ENCODE data around the gene R3HDM2.
"Not testable (repeated sequence)": the region's sequence is repeated elsewhere in the genome, so short reads cannot be mapped to it uniquely, and the experiment has no call there.

Gene R3HDM2

DNA sequence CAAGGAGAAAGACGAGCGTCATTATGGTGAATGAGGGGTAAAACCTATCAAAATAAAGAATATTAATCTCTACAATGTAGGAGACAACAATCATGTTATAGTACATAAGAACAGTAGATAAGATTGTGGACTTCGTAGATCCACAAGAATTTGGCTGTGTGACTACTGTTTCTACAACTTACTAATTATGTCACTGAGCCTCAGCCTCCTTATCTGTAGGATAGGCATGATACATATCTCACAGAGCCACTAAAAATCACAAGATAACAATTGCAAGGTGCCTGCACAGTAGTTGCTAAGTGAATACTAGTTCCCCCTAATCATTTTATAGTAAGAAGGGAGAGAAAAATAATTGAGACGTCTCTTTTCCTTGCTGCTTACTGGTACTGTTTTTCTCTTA, 101.6 kb downstream of the R3HDM2 start:
- DNase-seq (ENCODE audit: low read depth), result no peak

DNA sequence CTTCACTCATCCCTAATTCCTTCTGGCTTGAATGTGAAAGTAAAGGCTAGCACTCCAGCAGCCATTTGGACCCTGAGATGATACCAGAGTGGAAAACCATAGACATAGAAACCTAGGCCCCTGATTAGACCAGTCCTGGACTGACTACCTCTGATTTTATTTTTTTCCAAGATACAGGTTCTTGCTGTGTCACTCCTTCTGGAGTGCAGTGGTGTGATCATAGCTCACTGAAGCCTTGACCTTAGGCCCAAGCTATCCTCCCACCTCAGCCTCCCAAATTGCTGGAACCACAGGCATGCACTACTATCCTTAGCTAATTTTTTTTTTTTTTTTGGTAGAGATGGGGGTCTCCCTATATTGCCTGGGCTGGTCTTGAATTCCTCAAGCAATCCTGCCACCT, 105.4 kb downstream of the R3HDM2 start:
- no peak for DNase-seq (ENCODE audit: low read depth)

DNA sequence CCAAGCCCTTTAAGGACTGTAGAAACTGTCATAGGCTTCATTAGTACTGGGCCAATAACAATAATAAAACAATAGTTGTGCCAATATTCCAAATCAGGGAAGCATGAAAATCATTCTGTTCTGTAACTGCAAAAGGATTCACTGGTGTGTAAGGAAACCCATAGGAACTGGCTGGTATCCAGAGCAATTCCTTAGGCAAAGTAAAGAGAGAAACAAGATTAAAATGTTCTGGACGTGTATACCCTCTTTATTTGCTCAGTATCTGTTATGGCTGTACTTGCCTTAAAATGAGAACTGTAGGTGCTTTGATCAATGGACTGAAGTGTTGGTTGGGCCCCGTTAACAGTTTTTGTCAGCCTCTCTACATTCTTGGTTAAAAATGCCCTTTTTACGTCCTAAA, 107.4 kb downstream of the R3HDM2 start:
- DNase-seq (ENCODE audit: low read depth), result no peak

DNA sequence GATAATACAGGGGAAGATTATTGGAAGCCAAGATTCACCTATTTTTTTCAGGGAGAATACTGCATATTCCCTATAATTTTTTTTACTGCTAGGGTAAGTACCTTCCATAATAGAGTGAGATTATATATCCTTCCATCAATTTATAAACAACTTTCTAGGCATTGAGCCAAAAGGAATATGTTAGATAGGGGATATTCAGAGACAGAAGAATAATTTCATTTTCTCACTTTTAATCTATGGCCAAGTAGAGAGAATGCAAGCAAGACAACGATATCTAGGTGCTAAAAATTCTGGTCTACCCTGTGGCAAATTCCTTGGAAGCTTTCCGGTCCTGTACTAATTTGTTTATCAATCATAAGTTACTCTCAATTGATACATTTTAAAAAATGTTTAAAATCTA, 110.2 kb downstream of the R3HDM2 start:
- no peak for DNase-seq (ENCODE audit: low read depth)

DNA sequence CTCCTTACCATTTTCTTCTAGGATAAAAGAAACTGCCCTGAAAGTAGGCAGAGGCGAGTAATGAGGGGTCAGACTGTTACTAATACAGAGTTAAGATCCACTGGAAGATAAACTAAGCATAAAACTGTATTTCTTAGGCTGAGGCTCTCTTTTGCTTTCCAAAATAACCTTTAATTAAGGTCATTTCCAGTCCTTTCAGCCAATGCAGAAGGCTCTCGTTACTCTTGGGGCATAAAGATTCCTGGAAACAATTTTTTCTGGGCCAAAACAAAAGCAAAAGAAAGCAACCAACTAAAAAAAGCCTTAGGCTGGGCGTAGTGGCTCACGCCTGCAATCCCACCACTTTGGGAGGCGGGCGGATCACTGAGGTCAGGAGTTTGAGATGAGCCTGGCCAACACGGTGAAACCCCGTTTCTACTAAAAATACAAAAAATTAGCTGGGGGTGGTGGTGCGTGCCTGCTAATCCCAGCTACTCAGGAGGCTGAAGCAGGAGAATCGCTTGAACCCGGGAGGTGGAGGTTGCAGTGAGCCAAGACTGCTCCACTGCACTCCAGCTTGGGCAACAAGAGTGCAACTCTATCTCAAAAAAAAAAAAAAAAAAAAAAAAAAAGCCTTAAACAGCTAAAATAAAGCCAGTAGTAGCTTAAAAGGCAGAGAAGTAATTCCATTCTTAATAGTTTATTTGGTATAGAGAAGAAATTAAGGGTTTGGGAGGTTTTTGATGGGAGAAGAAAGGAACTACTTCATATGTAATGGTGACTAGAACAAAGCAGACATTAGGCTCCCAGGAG, 111.0 kb downstream of the R3HDM2 start:
- DNase-seq (ENCODE audit: low read depth), result no peak

DNA sequence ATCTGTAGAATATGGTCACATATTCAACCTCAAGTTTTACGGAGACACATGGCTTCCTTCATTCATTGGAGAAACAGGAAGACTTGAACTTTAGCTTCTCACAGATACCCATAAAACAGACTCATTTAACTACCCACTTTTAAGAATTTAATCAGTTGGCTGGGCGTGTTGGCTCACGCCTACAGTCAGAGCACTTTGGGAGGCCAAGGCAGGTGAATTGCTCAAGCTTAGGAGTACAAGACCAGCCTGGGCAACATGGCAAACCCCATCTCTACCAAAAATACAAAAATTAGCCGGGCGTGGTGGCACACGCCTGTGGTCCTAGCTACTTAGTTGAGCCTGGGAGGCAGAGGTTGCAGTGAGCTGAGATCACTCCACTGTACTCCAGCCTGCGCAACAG, 115.2 kb downstream of the R3HDM2 start:
- no peak for DNase-seq (ENCODE audit: low read depth)

DNA sequence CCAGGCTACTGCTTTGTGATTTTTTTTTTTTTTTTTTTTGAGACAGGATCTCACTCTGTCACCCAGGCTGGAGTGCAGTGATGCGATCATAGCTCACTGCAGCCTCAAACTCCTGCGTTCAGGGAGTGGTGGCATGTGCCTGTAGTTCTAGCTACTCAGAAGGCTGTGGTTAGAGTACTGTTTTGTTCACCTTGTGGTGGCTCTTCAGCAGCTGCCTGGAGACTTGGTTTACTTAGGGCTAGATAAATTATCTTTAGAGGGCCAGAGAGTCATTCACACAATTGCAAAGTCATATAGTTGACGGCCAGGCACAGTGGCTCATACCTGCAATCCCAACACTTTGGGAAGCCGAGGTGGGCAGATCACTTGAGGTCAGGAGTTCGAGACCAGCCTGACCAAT, 118.6 kb downstream of the R3HDM2 start:
- not testable (repeated sequence) for DNase-seq (ENCODE audit: low read depth)

DNA sequence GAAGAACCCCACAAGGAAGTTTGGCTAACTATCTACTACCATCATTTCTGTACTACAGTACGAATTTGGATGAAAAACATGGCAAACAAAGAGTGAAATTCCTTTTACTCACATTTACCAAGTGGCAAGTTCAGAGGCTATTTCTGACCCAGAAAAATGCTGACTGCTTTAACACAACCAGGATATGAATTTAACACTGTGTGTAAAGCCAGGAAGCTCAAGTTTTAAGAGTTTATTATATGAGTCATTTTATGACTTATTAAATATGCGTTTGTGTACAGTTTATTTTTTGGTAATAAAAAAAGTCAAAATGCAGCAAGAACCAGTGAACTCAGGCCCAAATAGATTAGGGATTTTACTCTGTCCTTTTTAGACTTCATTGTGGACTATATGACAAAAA, 121.4 kb downstream of the R3HDM2 start:
- DNase-seq (ENCODE audit: low read depth), result peak; percentile 15

DNA sequence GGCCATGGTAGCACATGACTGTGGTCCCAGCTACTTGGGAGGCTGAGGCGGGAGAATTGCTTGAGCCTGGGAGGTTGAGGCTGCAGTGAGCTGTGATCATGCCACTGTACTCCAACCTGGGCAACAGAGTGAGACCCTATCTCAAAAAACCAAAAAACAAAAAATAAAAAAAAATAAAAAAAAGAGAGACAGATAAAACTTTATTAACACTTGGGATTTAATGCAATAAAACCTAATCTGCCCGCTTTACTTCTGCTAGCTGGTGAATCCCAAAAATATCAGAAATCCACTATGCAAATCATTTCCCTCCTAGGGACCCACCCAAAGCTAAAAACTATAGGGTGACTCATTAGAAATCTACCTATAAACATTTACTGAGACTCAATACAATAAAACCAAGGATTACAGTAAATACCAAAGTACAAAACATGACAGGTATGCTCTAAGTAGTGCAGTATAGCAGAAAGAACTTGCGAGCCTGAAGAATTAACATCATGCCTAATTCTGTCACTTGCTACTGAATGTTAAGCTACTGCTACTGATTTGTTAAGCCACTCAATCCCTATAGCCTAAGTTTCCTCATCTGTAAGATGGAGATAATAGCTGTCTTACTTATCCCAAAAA, 129.8 kb downstream of the R3HDM2 start:
- DNase-seq (ENCODE audit: low read depth), result no peak

DNA sequence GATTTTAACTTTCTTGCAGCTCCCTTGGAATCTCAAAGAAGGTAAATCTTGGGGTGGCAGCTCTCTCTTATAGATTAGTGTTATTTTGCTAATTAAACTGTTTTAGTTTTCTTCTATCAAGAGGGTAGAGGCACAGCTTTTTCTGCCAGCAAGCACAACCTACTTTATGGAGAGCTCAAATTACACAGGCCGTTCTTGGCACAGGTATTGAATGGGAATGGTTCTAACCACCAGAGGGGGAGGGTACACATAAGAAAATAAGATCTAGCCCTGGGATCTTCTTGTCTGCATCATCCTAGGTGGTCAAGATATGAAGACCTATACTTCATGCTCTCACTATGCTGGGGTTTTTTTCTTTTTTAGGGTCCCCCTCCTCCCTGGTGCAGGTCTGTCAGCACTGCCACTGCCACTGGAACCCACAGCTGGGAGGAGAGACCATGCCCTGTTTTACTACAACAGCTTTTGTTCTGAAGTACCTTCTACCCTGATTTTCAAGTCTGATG, 131.3 kb downstream of the R3HDM2 start:
- no peak for DNase-seq (ENCODE audit: low read depth)

DNA sequence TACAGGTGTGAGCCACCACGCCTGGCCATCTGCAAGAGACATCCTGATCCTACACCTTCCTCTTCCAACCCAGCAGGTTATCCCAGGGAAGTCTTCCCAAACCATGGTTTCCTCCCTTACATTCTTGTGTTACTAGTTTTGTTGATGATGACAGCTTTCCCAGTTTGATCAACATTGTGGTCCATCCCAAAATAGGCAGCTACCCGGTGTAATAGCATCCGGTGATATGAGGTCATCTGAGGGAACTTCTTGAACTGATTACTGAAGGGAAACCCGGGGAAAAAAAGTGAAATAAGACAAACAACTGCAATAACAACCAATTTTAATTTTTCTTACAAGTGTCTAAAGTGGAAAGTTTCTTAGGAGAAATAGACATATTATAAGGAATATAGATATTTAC, 134.6 kb downstream of the R3HDM2 start:
- no peak for DNase-seq (ENCODE audit: low read depth)

DNA sequence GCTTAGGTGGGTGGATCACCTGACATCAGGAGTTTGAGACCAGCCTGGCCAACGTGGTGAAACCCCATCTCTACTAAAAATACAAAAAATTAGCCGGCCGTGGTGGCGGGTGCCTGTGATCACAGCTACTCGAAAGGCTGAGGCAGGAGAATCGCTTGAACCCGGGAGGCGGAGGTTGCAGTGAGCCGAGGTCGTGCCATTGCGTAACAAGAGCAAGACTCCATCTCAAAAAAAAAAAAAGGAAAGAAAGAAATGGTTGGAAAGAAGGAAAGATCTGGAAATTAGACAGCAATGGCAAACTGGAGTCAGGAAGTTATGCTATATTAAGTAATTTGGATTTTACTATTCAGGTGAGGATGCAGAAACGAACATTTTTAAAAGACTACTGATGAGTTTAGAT, 148.8 kb downstream of the R3HDM2 start:
- DNase-seq (ENCODE audit: low read depth), result not testable (repeated sequence)

DNA sequence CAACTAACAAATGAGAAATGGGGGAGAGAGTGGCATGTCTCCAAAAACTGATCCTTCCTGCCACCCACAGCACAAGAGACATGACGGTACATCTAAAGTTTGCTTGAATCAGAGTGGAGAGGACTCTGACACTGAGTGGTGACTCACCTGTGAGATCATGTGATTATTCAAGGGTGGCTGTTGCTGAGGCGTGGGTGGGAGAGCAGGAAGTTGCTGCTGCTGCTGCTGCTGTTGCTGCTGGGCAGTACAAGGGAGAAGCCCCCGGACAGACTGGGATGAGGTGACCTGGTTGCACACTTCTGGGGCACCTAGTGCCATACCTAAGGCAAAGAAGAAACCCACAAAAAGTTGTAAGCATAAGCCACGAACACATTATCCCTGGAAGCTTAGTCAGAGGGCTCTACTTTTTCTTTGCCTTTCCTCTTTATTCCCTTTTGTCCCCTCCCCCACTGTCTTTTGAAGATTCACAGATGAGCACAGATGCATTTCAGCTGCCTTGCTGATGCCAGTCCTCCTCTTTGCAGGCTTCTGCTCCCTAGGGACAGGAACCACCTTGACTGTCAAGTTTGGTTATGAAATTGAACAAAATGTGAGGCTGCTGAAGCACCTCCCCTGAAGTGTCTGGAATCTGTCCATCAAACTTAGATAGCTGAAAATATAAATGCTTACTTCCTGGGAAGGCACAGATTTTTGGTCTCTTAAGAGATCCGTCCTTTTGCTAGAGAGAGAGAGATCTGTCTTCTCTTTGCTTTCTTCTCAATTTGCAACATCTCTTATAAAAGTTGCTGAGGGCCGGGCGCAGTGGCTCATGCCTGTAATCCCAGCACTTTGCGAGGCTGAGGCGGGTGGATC, 150.4 kb downstream of the R3HDM2 start:
- peak; percentile 43 for DNase-seq (ENCODE audit: low read depth)

DNA sequence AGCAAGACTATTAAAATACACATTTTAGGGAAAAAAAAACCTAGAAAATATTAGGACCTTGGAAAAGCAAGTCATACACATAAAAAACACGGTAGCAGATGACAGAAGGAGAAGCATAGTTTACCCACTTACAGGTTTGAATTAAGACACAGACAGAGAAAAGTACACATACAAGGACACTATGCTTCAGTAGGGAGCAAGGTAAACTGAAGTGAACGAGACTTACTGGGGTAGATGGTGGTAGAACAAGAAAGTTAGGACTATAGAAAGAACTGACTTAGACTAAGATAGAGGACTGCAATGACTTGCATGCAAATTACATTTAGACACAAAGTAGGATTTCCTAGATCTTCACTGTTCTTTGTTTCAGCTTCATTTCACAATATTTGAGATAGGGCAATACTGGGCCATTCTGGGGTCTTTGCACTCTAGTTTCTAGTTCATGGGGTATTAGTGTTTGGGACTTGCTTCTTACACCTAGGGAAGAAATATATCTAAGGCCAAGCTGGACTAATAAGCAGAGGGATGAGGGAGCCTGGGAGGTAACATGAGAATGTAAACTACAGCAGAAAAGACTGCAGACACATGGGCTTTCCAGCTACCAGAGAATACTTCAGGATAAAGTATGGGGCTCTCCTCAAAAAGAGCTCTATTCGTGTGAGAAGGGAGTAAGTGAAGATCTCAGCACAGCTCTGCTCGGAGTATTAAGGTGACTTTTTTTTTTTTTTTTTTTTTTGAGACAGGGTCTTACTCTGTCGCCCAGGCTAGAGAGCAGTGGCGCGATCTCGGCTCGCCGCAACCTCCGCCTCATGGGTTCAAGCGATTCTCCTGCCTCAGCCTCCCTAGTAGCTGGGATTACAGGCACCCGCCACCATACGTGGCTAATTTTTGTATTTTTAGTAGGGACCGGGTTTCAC, 152.1 kb downstream of the R3HDM2 start:
- no peak for DNase-seq (ENCODE audit: low read depth)

DNA sequence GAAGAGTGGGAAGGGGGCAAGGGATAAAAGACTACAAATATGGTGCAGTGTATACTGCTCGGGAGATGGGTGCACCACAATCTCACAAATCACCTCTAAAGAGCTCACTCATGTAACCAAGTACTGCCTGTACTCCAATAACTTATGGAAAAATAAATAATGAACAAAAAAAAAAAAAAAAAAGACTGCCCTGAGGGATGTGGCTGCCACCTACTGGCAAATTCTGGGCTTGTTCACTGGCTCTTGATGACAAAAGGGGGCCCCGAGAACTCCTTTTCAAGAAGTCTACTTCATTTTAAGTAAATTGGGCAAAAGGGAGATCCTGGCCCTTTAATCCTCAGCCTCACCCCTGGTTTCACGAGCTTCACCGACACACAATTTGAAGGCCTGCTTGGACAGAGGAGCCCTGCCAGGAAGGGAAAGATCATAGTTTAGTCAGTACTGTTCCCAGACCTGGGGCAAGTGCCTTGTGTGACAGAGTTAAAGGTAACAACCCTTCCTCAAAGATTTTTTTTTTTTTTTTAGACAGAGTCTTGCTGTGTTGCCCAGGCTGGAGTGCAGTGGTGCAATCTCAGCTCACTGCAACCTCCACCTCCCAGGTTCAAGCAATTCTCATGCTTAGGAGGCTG, 153.8 kb downstream of the R3HDM2 start:
- no peak for DNase-seq (ENCODE audit: low read depth)

DNA sequence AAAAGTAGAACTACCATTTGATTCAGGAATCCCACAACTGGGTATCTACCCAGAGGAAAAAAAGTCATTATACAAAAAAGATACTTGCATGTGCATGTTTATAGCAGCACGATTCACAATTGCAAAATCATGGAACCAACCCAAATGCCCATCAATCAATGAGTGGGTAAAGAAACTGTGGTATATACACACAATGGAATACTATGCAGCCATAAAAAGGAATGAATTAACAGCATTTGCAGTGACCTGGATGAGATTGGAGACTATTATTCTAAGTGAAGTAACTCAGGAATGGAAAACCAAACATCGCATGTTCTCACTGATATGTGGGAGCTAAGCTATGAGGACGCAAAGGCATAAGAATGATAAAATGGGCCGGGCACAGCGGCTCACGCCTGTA, 154.6 kb downstream of the R3HDM2 start:
- DNase-seq (ENCODE audit: low read depth), result not testable (repeated sequence)

DNA sequence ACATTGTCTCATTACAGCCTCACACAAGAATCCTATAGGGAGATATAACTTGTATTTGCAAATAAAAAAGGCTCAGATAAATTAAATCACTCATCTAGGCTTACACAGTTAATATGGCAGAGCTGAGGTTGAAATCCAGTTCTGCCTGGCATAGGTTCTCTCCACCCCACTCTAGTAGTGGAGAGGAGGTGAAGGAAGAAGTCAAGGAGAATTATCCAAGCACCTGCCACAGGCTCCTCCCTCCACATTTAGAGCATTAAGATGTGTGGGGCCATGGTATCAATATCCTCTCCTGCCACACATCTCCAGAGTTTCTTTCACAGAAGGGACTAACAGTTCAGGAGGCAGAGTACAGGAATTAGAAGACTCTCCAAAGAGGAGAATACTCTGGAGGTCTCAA, 157.3 kb downstream of the R3HDM2 start:
- DNase-seq (ENCODE audit: low read depth), result no peak

DNA sequence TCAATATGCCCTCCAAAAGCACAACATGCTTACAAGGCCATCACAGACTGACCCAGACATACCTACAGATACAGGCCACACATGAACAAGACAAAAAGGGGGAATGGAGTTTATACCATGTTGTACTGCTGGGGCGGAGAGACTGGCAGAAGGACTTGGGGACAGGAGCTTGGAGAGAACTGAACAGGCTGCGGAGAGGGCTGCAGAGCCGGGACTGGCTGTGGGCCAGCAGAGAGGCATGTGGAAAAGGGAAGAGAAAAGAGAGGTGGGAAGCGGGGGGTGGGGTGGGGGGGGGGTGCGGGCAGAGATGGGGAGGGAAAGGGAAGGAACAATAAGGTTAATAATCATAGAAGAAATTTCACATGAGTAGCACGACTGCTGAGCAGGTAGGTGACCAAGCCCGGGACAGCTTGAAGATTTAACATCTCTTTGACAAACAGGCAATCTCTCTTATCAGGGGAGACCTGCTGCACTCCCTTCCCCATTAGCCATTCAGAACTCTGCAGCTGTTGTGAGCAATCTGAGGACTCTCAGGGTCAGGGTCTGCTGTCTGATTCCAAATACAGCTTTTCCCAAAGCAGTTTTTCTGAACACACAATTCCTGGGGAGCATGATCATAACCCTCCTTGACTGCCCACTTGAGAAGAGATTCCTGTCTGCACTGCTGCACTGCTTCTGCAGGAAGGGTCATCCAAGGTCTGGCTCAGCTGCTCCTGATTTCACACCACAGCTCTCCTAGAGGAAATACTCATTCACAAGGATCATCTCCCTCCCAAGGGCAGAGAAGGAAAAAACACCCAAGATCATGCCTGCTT, 158.3 kb downstream of the R3HDM2 start:
- no peak for DNase-seq (ENCODE audit: low read depth)

DNA sequence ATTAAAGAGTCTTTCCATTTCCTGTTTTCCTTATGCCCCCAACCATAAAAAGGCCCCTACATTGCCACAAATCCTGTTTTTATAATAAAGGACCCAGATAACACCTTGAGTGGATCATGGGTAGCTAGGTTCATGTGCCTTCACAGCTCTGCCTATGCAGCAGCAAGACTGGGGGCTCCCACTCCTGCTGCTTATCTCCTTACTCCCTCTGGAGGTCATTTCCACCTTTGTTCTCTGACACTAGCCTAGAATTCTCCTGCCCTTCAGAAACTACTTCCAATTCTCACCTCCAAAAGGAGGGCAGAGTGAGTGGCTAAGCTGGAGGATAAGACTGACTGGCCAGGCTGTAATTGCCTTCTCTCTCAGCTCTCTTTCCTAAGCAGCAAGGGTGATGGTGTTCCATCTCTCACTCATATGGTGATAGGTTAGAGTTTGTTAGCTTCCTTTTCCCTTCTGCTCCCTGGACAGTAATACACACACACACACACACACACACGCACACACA, 159.8 kb downstream of the R3HDM2 start:
- no peak for DNase-seq (ENCODE audit: low read depth)

DNA sequence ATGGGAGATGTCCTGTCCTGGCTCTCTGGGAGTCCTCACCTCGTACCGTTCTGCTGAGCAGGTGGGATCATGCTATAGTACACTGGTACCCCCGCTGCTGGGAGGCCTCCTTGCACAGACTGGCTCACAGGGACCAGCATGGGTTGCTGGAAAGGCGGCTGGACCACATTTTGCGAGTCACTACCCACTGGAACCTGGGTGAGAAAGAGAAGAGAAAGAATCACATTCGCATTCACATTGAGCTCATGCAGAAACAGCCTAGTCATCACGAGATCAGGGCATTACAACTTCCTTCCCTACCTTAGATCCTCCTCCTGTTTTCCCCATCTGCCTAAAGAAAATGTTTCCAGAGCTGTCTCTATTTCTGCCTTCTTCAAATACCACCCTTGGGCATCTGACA, 162.6 kb downstream of the R3HDM2 start:
- no peak for DNase-seq (ENCODE audit: low read depth)

Data from HS-27A (cell line).